AG20443 (cell line): ENCODE data around the gene COG5.
"Not testable (repeated sequence)": the region's sequence is repeated elsewhere in the genome, so short reads cannot be mapped to it uniquely, and the experiment has no call there.

ENCODE experiments used
- DNase-seq: peaks from one replicate; pipeline ENCODE4 v3.0.0; 2012; ENCODE audit warnings: low spot score, mixed read lengths

Gene COG5

DNA sequence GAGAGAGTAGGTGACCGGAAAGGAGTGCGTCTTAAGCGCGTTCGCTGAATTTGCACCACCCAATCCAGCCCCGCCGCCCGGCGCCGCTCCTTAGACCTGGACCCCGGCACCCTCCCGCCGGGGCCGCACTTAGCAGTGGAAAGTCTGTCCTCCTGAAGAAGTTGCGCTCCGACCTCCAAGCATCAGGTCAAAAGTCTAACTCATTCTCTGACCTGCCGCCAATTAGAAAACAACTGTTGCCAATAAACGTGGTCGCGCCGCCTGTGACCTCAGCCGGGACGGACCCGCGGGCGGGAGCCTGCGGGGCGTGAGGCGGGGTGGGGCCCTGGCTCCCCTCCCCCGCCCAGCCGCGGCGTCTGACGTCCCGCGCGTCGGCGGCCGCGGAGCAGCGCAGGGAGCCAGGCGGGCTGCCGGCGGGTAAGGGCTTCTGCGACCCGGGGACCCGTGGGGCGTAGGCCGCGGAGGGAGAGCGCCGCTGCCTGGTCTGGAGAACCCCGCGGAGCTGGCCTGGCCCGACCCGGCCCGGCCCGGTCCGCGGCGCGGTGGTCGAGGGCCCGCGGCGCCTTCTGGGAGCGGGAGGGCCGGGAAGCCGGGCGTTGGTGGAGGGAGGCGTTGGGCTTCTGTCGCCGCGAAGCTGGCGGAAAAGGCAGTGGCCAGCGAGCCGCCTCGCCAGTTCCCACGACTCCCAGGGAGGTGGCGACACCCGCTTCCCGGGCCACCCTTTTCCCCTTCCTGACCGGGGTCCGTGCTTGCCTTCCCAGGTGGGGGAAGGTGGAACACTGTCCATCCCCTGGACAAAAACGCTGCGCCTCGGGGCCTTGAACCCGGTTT is 16.4 kb upstream of the COG5 start, which contains the start of gene BCAP29:
Gene BCAP29 (plus strand): TSS at position 362 of the 831 bp plus-strand sequence. CDS start 527 bp downstream, outside the sequence.
- peak; percentile 93 for DNase-seq

DNA sequence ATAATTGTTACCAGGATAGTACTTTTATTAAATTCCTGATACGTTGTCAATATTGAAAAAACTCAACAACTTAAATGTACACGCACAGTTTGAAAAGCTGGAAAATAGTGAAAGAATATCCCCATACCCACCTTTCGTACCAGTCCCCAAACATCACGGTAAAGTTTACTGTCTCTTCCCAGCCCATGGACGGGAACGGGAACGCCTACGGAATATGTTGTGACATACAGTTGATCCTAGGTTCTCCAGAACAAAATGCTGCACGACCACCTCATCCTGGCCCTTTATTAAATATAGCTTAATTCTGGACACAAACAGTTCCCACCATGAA is 15.8 kb upstream of the COG5 start:
- DNase-seq, result no peak

DNA sequence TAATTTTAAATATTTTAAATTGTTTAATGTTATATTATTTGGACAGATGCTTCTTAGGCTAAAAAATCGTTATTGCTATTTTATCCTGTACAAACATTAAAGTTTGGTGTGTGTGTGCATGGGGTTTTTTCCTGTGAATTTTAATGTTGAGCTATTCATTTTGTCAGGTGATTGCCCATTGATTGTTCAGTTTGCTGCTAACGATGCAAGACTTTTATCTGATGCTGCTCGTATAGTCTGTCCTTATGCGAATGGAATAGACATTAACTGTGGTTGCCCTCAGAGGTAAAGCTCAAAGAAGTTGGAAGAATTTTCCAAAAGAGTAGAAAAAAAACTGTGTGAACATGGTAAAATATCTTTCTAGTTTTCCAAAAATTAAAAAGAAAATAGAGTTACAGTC is 9.8 kb upstream of the COG5 start:
- no peak for DNase-seq

DNA sequence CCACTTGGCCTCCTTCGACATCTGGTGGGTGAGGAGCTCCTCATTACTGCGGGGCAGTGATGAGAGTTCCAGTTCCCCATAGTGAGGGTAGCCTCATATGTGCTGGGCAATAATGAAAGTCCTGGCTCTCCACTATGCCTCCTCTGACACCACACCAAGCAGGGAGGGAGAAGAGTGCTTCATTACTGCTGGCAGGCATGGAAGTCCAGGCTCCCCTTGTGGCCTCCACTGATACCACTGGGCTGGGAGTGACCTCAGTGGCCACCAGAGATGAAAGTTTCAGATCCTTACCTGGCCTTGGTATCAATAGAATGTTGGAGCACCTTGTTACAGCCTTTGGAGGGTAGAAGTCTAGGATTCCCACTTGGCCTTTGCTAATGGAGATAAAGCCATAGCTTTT is 6.6 kb upstream of the COG5 start:
- no peak for DNase-seq

GRCh38 chr7:107564553-107565298 is 1.0 kb upstream of the COG5 start:
- peak; percentile 58 for DNase-seq

- DNase-seq, result no peak
Observed at GRCh38 chr7:107563081-107563774, 492 bp downstream of the COG5 start.

GRCh38 chr7:107560898-107561516 is 2.7 kb downstream of the COG5 start:
- no peak for DNase-seq

GRCh38 chr7:107559864-107560263 is 3.9 kb downstream of the COG5 start:
- DNase-seq, result peak; percentile 46

DNA sequence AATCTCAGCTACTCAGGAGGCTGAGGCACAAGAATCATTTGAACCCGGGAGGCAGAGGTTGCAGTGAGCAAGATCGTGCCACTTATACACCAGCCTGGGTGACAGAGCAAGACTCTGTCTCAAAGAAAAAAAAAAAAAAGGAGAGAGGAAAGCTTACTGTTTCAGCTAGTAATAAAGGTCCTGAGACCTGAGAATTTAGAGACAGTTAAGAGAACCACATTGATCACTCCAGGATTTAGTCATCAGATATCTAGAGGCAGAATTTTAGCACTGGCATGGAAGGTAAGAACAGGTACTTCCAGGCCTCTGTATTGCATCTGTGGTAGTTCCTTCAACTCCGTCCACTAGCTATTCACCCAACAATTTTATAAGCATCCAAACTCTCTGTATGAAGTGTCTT is 7.8 kb downstream of the COG5 start:
- DNase-seq, result no peak

DNA sequence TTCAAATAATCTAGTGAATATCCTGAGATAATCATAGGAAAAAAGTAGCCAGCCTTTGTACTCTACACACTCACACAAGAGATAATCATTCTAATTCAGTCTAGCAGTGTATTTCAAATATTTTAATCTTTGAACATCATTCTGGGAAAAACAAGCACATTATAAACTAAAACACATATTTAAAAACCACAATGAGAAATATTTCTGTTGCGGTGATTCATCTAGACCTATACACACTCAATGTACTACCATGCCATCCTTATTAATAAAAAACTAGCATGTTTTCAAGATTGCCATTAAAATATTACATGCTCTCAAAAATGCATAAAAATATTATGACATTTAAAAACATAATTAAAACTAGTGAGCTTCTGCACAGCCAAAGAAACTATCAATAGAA is 11.8 kb downstream of the COG5 start:
- DNase-seq, result no peak

DNA sequence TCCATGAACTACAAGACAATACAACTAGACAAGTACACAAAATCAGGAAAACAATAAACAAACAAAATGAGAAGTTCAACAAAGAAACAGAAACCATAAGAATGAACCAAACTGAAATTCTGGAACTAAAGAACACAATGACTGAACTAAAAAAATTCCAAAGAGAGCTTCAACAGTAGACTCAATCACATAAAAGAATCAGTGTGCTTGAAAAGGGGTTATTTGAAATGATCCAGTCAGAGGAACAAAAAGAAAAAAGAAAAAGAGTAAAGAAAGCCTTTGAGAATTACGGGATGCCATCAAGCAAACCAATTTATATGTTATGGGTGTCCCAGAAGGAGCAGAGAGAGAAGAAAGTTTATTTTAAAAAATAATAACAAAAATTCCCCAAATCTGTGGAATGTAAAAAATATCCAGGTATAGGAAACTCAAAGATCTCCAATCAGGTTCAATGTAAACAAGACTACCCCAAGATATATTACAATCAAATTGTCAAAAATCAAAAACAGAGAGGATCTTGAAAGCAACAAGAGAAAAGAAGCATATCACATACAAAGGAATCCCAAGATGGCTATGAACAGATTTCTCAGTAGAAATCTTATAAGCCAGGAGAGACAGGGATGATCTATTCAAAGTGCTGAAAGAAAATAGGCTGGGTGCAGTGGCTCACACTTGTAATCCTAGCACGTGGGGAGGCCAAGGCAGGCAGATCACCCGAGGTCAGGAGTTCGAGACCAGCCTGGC is 18.7 kb downstream of the COG5 start:
- DNase-seq, result no peak

DNA sequence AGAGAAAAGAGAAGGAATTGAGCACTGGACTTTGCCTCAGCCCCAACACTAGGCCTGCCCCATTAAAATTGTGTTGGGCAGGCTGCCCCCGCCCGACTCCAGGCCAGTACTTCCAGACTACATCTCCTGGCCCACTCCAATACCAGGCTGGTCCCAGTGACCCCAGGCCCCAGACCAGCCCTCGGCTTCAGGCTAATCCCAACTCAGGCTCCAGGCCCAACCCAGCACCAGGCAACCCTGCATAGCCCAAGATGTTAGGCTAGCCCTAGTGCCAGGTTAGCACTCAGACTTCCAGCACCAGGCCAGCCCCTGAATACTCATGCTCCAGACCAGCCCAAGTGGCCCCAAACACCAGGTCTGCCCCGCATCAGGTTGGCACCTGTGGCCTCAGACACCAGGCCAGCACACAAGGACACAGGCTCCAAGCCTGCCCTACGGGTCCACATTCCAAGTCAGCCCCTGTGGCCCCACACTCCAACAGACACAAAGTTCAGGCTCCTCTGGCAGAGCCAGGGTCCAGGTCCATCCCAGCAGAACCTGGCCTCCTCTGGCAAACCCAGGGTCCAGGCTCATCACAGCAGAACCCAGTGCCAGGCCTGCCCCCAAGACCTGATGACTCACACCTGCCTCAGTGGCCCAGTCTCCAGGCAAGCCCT is 20.3 kb downstream of the COG5 start:
- no peak for DNase-seq

GRCh38 chr7:107538001-107538400 is 25.7 kb downstream of the COG5 start:
- DNase-seq, result no peak

DNA sequence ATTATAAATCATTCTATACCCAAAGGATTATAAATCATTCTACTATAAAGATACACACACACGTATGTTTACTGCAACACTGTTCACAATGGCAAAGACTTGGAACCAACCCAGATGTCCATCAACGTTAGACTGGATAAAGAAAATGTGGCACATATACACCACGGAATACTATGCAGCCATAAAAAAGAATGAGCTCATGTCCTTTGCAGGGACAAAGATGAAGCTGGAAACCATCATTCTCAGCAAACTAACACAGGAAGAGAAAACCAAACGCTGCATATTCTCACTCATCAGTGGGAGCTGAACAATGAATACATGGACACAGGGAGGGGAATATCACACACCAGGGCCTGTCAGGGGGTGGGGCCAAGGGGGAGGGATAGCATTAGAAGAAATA is 26.5 kb downstream of the COG5 start:
- DNase-seq, result not testable (repeated sequence)

DNA sequence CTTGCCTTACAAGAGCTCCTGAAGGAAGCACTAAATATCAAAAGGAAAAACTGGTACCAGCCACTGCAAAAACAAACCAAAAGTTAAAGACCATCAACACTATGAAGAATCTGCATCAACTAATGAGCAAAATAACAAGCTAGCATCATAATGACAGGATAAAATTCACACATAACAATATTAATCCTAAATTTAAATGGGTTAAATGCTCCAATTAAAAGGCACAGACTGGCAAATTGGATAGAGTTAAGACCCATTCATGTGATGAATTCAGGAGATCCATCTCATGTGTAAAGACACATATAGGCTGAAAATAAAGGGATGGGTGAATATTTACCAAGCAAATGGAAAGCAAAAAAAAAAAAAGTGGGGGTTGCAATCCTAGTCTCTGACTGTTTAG is 29.6 kb downstream of the COG5 start:
- no peak for DNase-seq

DNA sequence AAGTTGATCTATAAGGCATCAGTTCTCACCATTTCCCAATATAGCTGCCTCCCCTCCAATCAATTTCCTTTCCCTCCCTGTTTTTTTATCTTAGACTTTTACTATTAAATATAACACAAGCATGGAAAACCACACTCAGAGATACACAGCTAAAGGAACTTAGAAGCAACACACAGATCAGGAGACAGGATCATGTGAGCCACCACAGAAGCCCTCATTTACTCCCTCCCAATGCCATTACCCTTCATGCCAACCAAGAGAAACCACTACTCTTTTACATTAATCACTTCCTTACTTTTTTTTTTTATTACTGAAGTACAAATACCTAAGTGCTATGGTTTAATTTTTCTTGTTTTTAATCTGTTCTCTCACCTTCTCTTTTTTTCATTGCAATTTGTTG is 33.0 kb downstream of the COG5 start:
- DNase-seq, result no peak

- DNase-seq, result peak; percentile 62
Observed at GRCh38 chr7:107528461-107528860, 35.3 kb downstream of the COG5 start.

- DNase-seq, result no peak
Observed at GRCh38 chr7:107527196-107527595, 36.5 kb downstream of the COG5 start.

GRCh38 chr7:107526672-107527071 is 37.0 kb downstream of the COG5 start:
- DNase-seq, result no peak

DNA sequence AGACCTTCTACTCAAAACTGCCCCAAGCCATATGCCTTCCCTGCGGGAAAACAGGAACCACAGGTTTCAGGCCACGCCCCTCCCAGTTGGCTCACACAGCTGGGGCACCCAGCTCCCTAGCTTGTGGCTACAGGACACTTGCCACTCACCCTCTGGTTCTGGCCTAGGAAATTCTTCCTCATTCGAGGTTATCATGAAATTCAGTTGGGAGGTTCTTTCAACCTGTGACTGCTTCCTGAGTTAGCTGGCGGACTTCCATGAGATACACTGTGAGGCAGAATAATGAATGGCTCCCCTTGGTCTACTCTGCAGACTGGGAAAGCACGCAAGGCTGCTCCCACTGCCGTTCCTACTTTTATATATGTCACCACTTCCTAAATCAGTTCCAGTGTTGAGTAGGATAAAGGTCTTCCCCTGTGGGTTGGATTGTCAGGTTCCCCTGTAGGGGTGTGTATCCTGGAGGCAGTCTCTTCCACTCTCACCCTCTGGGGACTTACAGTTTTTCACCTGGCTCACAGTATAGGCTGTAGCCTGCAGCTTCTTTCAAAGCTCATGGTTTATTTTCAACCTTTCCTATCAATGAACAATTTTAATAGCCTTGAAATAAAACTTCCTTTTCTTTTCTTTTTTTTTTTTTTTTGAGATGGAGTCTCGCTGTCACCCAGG is 56.9 kb downstream of the COG5 start:
- DNase-seq, result no peak
